NCI-H1048 (cell line): ENCODE results near the gene PLXNB2.
A peak's percentile ranks its signal among the peaks of the same experiment; 100 is the strongest.
"Not testable (repeated sequence)": the region's sequence is repeated elsewhere in the genome, so short reads cannot be mapped to it uniquely, and the experiment has no call there.

ENCODE experiments used
- DNase-seq: peaks from one replicate; lab custom pipeline; 2025; lab: John Stamatoyannopoulos, UW

The PLXNB2 gene

GRCh38 chr22:50306753-50307749, at the start of gene PLXNB2:
Gene PLXNB2 (minus strand): TSS chr22:50307646. CDS start chr22:50290584, 17,062 bp downstream.
- peak; percentile 55 for DNase-seq

- no peak for DNase-seq
Observed at GRCh38 chr22:50357222-50357621, 49.8 kb upstream of the PLXNB2 start.

- DNase-seq = no peak
Observed at GRCh38 chr22:50356186-50356585, 48.7 kb upstream of the PLXNB2 start.

GRCh38 chr22:50348058-50348457, 40.6 kb upstream of the PLXNB2 start:
- no peak for DNase-seq

GRCh38 chr22:50347157-50347556, 39.7 kb upstream of the PLXNB2 start:
- DNase-seq = no peak

GRCh38 chr22:50346470-50346869, 39.0 kb upstream of the PLXNB2 start:
- no peak for DNase-seq

GRCh38 chr22:50343541-50343935, 36.1 kb upstream of the PLXNB2 start:
- DNase-seq = no peak

- DNase-seq = peak; percentile 41
Observed at GRCh38 chr22:50342651-50343540, 35.5 kb upstream of the PLXNB2 start, which contains the start of gene PPP6R2. Gene PPP6R2 (plus strand): TSS chr22:50343327. CDS start chr22:50393909, 50,582 bp downstream.

- DNase-seq = peak; percentile 76
Observed at GRCh38 chr22:50341977-50342650, 34.7 kb upstream of the PLXNB2 start.

- DNase-seq = no peak
Observed at GRCh38 chr22:50339945-50340879, 32.8 kb upstream of the PLXNB2 start.

- no peak for DNase-seq
Observed at GRCh38 chr22:50338860-50339462, 31.5 kb upstream of the PLXNB2 start.

GRCh38 chr22:50338042-50338573, 30.7 kb upstream of the PLXNB2 start:
- no peak for DNase-seq

GRCh38 chr22:50337262-50338041, 30.0 kb upstream of the PLXNB2 start:
- DNase-seq = no peak

- not testable (repeated sequence) for DNase-seq
Observed at GRCh38 chr22:50334433-50334832, 27.0 kb upstream of the PLXNB2 start.

GRCh38 chr22:50329236-50329635, 21.8 kb upstream of the PLXNB2 start:
- no peak for DNase-seq

- no peak for DNase-seq
Observed at GRCh38 chr22:50327711-50328019, 20.2 kb upstream of the PLXNB2 start.

- DNase-seq = peak; percentile 43
Observed at GRCh38 chr22:50326956-50327710, 19.7 kb upstream of the PLXNB2 start, which contains the start of gene DENND6B. Gene DENND6B (minus strand): TSS chr22:50327012. CDS start chr22:50326988, 24 bp downstream.

GRCh38 chr22:50326225-50326955, 18.9 kb upstream of the PLXNB2 start:
- DNase-seq = no peak
